Endodermal cell (in vitro differentiated cells): ENCODE results near the gene TP53I13. TPM values are rescaled to one million over a fixed set of nuclear protein-coding genes. Genes with fewer than 3 reads are reported as not detected.

Experiments used
- DNase-seq: peaks from one replicate; pipeline ENCODE4 v3.0.0-alpha.2; 2017
- H3K27ac ChIP-seq: 2 replicates; pipeline ENCODE4 v1.5.1; 2013; ENCODE audit warnings: mild to moderate bottlenecking, low read depth, low read length, moderate library complexity
- H3K27me3 ChIP-seq: 2 replicates; pipeline ENCODE4 v1.6.1; 2013; ENCODE audit warnings: mild to moderate bottlenecking, low read length, moderate library complexity; ENCODE audit not compliant: insufficient read depth, control insufficient read depth, poor library complexity, severe bottlenecking
- H3K36me3 ChIP-seq: 2 replicates; pipeline ENCODE4 v1.7.0; 2013; ENCODE audit warnings: mild to moderate bottlenecking, low read length, moderate library complexity; ENCODE audit not compliant: control insufficient read depth, insufficient read depth
- H3K4me1 ChIP-seq: one replicate; pipeline ENCODE4 v1.7.0; 2013; ENCODE audit warnings: low read length; ENCODE audit not compliant: control insufficient read depth, insufficient read depth
- H3K4me3 ChIP-seq: 2 replicates; pipeline ENCODE4 v1.5.1; 2013; ENCODE audit warnings: mild to moderate bottlenecking, low read length, moderate library complexity
- H3K9ac ChIP-seq: 2 replicates; pipeline ENCODE4 v1.6.1; 2013; ENCODE audit warnings: mild to moderate bottlenecking, low read length, moderate library complexity; ENCODE audit not compliant: poor library complexity, severe bottlenecking; ENCODE audit errors: extremely low read depth
- H3K9me3 ChIP-seq: 2 replicates; pipeline ENCODE4 v1.6.1; 2013; ENCODE audit warnings: mild to moderate bottlenecking, low read length, moderate library complexity; ENCODE audit not compliant: control insufficient read depth
- H3K27ac Mint-ChIP-seq: 2 replicates; pipeline ENCODE4 v1.8.0; 2020; ENCODE audit warnings: mixed read lengths
- H3K27me3 Mint-ChIP-seq: 2 replicates; pipeline ENCODE4 v1.8.0; 2021; ENCODE audit warnings: mild to moderate bottlenecking, mixed read lengths; ENCODE audit not compliant: insufficient read depth
- H3K36me3 Mint-ChIP-seq: 2 replicates; pipeline ENCODE4 v1.8.0; 2020; ENCODE audit warnings: low read depth, mixed read lengths
- H3K4me1 Mint-ChIP-seq: 2 replicates; pipeline ENCODE4 v1.8.0; 2020; ENCODE audit warnings: mixed read lengths
- H3K4me3 Mint-ChIP-seq: 2 replicates; pipeline ENCODE4 v1.8.0; 2020; ENCODE audit warnings: mild to moderate bottlenecking, moderate library complexity, mixed read lengths
- H3K9me3 Mint-ChIP-seq: 2 replicates; pipeline ENCODE4 v1.8.0; 2020; ENCODE audit warnings: mild to moderate bottlenecking, mixed read lengths
- WGBS, 2 experiments: methylation state at CpG; one replicate each; pipeline versions ENCODE4 v1.1.5 to v1.1.7; 2013; ENCODE audit warnings: missing lambda C conversion rate in 2 of 2, mixed read lengths in 1 of 2; ENCODE audit not compliant: insufficient coverage in 1 of 2, insufficient read length in 1 of 2; 5-methylcytosine and 5-hydroxymethylcytosine counted together
- total RNA-seq, 2 donors: library from RNA; stranded (reverse); fragmentation: NEBNext Ultra II Directional in 1 of 2; extraction: Animal tissue kit (Norgen Biotek cat#: 25700) in 1 of 2; gene quantifications; 2 replicates in 1 of 2; 3 replicates in 1 of 2; pipeline ENCODE4 v1.2.1, GENCODE V29; 2021
- TF ChIP-seq, protein P1 (sequence below): fragments of 200-600 bp; sonication (generic); conservative IDR thresholded peaks from 2 replicates; pipeline ENCODE4 v1.5.0; 2021; ENCODE audit warnings: antibody characterized with exemption, mild to moderate bottlenecking

Gene TP53I13
- total RNA-seq, 2 donors from 2014 or later: 21.7 to 31.0 TPM

DNA sequence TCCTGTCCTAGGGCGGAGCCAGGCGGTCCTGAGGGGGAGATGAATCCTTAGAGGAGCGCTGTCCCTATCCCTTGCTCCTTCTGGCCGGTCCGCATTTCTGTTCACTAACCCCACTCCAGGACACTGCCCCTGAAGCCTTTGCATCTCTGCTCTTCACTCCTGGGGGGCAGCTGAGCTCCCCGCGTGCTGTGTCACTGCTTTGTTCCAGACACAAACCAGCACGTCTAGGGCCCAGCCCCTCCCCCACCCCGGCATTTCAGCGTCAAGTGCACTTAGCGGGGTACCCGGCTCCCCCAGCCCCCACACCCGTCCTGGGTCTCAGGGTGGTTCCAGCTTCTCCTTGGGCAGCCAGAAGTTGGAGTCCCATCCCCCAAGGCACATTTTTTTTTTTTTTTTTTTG is 45.4 kb downstream of the TP53I13 start:
- TF ChIP-seq, protein P1, sequence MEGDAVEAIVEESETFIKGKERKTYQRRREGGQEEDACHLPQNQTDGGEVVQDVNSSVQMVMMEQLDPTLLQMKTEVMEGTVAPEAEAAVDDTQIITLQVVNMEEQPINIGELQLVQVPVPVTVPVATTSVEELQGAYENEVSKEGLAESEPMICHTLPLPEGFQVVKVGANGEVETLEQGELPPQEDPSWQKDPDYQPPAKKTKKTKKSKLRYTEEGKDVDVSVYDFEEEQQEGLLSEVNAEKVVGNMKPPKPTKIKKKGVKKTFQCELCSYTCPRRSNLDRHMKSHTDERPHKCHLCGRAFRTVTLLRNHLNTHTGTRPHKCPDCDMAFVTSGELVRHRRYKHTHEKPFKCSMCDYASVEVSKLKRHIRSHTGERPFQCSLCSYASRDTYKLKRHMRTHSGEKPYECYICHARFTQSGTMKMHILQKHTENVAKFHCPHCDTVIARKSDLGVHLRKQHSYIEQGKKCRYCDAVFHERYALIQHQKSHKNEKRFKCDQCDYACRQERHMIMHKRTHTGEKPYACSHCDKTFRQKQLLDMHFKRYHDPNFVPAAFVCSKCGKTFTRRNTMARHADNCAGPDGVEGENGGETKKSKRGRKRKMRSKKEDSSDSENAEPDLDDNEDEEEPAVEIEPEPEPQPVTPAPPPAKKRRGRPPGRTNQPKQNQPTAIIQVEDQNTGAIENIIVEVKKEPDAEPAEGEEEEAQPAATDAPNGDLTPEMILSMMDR: no peak
- H3K9me3 ChIP-seq: no peaks in the 10 kb centered on the region
- no peaks in the 10 kb centered on the region for H3K36me3 Mint-ChIP-seq
- H3K27me3 ChIP-seq: peaks cover 59% of the 10 kb centered on the region
- H3K4me3 ChIP-seq: no peak overlapping the region
- peaks cover 1% of the 10 kb centered on the region for H3K9me3 Mint-ChIP-seq
- no peak overlapping the region for H3K4me3 Mint-ChIP-seq
- DNase-seq: no peak
- H3K9ac ChIP-seq: no peak overlapping the region
- WGBS, 2 experiments: 52 to 56% methylated on average over 8 to 13 of the region's 13 CpGs
- H3K36me3 ChIP-seq: no peaks in the 10 kb centered on the region
- H3K27ac Mint-ChIP-seq: no peak overlapping the region
- peak overlapping the region; percentile 88 for H3K27ac ChIP-seq
- no peaks in the 10 kb centered on the region for H3K4me1 ChIP-seq
- H3K4me1 Mint-ChIP-seq: peaks cover 2% of the 10 kb centered on the region
- H3K27me3 Mint-ChIP-seq: peaks cover 91% of the 10 kb centered on the region

GRCh38 chr17:29614349-29615047 is 46.0 kb downstream of the TP53I13 start:
- no peaks in the 10 kb centered on the region for H3K36me3 Mint-ChIP-seq

GRCh38 chr17:29615048-29615385 is 46.5 kb downstream of the TP53I13 start:
- 69 to 81% methylated on average over 8 to 15 of the region's 15 CpGs for WGBS, 2 experiments

More at GRCh38 chr17:29614349-29615047, 46.0 kb downstream of the TP53I13 start:
- Histone ChIP-seq H3K36me3 (no peaks in the 10 kb centered on the region), H3K4me3 (no peak overlapping the region), H3K9ac (no peak overlapping the region), H3K4me1 (no peaks in the 10 kb centered on the region), H3K9me3 (no peaks in the 10 kb centered on the region), H3K27me3 (peaks cover 65% of the 10 kb centered on the region), H3K27ac (peak overlapping the region; percentile 88)
- WGBS, 2 experiments: 83 to 100% methylated on average over 1 to 16 of the region's 16 CpGs
- TF ChIP-seq, protein P1: no peak
- DNase-seq: peak; percentile 63
- H3K4me3 Mint-ChIP-seq: no peak overlapping the region
- H3K27ac Mint-ChIP-seq: no peak overlapping the region
- peaks cover 1% of the 10 kb centered on the region for H3K9me3 Mint-ChIP-seq
- H3K27me3 Mint-ChIP-seq: peaks cover 93% of the 10 kb centered on the region
- H3K4me1 Mint-ChIP-seq: peaks cover 2% of the 10 kb centered on the region

More at GRCh38 chr17:29615048-29615385, 46.5 kb downstream of the TP53I13 start:
- Mint-ChIP-seq H3K9me3 (peaks cover 1% of the 10 kb centered on the region), H3K27ac (no peak overlapping the region), H3K27me3 (peaks cover 96% of the 10 kb centered on the region), H3K4me3 (peak overlapping the region; percentile 52), H3K36me3 (no peaks in the 10 kb centered on the region), H3K4me1 (peaks cover 2% of the 10 kb centered on the region)
- Histone ChIP-seq H3K27me3 (peaks cover 70% of the 10 kb centered on the region), H3K4me3 (peak overlapping the region; percentile 65), H3K36me3 (no peaks in the 10 kb centered on the region), H3K9ac (no peak overlapping the region), H3K9me3 (no peaks in the 10 kb centered on the region), H3K27ac (peak overlapping the region; percentile 88), H3K4me1 (no peaks in the 10 kb centered on the region)
- no peak for DNase-seq
- TF ChIP-seq, protein P1: peak; percentile 19
